Gastrocnemius medialis (tissue), 4 donors: ENCODE results near the gene INPP4B. TPM values are rescaled to one million over a fixed set of nuclear protein-coding genes. Genes with fewer than 3 reads are reported as not detected.

Experiments used
- ATAC-seq, 2 donors: fragments of 150-250 bp; one replicate each; pipeline ENCODE4 v1.9.1; 2016
- DNase-seq, 2 donors: peaks; one replicate each; pipeline ENCODE4 v3.0.0-alpha.2; 2019
- H3K27ac ChIP-seq, 4 donors: fragments of 200-600 bp; sonication (generic); 1 replicate in 1 of 4; 2 replicates in 3 of 4; pipeline ENCODE4 v1.5.1; 2016 to 2018; ENCODE audit warnings: mild to moderate bottlenecking in 2 of 4, moderate library complexity in 1 of 4
- H3K27me3 ChIP-seq, 3 donors: fragments of 200-600 bp; sonication (generic) in 2 of 3; 1 replicate in 1 of 3; 2 replicates in 2 of 3; pipeline versions ENCODE4 v1.5.1 to v1.6.0; 2016 to 2019; ENCODE audit warnings: mild to moderate bottlenecking in 1 of 3, moderate library complexity in 1 of 3
- H3K36me3 ChIP-seq, 2 donors: fragments of 200-600 bp; sonication (generic) in 1 of 2; one replicate each; pipeline ENCODE4 v1.5.1; 2017 to 2018
- H3K4me1 ChIP-seq, 2 donors: fragments of 200-600 bp; sonication (generic) in 1 of 2; one replicate each; pipeline ENCODE4 v1.5.1; 2016 to 2017; ENCODE audit warnings: mild to moderate bottlenecking in 2 of 2
- H3K4me3 ChIP-seq, 4 donors: fragments of 200-600 bp; sonication (generic) in 3 of 4; 1 replicate in 1 of 4; 2 replicates in 3 of 4; pipeline ENCODE4 v1.5.1; 2016 to 2019; ENCODE audit warnings: mild to moderate bottlenecking in 2 of 4
- H3K9me3 ChIP-seq, 3 donors: fragments of 200-600 bp; sonication (generic) in 2 of 3; 1 replicate in 1 of 3; 2 replicates in 2 of 3; pipeline ENCODE4 v1.5.1; 2016 to 2019
- POLR2A ChIP-seq, 2 donors: fragments of 450-650 bp; IDR thresholded peaks; one replicate each; pipeline ENCODE4 v1.6.1; 2017; ENCODE audit warnings: antibody characterized with exemption in 2 of 2, mild to moderate bottlenecking in 2 of 2, moderate library complexity in 2 of 2
- in situ Hi-C, 4 donors: fragments of 200-750 bp; cut with MboI; loops; one replicate each; pipeline versions ENCODE4 v1.15.0 to v1.8.0; 2017; ENCODE audit warnings: low sequenced_read_pairs in 4 of 4
- intact Hi-C: fragments of 100-400 bp; cut with DNase I; formaldehyde crosslinking; loops from one replicate; pipeline ENCODE4 v1.15.1; 2023; ENCODE audit warnings: low total_unique reads
- total RNA-seq, 4 donors: library from RNA; depleted of rRNA; stranded (reverse); fragments of >200 nt; gene quantifications; one replicate each; pipeline versions ENCODE4 v1.1.0 to v1.2.3, GENCODE V29; 2016
- TF ChIP-seq, protein P1 (sequence below), 5 experiments: fragments of 450-650 bp in 3 of 5; fragments of 200-600 bp in 2 of 5; sonication (generic) in 2 of 5; IDR thresholded peaks in 4 of 5; conservative IDR thresholded peaks in 1 of 5; 1 replicate in 4 of 5; 2 replicates in 1 of 5; pipeline ENCODE4 v1.5.1; 2016 to 2019; ENCODE audit warnings: antibody characterized with exemption in 5 of 5, mild to moderate bottlenecking in 3 of 5, moderate library complexity in 3 of 5

The INPP4B gene
- total RNA-seq, 4 donors from 2014 or later, result 7.5 to 23.6 (median 9.1) TPM

DNA sequence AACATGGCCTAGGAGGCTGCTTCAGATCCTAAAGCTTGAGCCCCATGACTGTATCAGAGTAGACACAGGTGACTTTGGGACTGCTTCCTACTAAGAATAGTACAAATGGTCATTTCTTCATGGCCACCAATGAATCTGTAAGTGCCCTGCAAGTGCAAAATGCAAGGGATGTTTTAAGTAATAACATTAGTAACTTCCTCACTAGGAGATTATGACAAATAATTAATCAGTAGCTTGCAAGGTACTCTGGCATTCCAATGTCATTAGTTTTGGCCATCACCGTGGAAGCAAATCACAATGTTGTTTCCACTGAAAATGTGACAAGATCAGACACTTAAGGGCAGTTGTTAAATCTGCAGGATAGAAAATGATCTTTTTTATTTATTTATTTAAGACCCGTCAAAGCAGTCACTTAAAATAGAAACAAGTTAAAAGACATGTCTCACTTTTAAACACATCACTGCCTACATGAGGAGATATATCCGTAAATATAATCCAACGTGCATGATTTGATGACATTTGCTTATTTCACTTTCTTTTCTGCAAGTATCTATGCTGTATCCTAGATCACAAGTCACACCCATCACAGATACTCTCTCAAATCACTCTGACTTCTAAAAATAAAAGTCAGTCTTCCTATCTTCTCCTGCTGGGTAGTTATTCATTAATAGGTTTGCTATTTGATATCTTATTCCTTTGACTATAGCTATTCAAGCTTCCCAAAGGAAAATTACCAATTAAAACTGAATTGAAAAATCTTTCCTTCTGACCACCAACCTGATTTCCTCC, 809.1 kb downstream of the INPP4B start:
- Histone ChIP-seq H3K27me3 (no peaks in the 10 kb centered on the region), H3K4me1 (no peaks in the 10 kb centered on the region), H3K36me3 (no peaks in the 10 kb centered on the region), H3K27ac (no peak overlapping the region), H3K4me3 (no peak overlapping the region), H3K9me3 (no peaks in the 10 kb centered on the region)
- TF ChIP-seq, protein P1, sequence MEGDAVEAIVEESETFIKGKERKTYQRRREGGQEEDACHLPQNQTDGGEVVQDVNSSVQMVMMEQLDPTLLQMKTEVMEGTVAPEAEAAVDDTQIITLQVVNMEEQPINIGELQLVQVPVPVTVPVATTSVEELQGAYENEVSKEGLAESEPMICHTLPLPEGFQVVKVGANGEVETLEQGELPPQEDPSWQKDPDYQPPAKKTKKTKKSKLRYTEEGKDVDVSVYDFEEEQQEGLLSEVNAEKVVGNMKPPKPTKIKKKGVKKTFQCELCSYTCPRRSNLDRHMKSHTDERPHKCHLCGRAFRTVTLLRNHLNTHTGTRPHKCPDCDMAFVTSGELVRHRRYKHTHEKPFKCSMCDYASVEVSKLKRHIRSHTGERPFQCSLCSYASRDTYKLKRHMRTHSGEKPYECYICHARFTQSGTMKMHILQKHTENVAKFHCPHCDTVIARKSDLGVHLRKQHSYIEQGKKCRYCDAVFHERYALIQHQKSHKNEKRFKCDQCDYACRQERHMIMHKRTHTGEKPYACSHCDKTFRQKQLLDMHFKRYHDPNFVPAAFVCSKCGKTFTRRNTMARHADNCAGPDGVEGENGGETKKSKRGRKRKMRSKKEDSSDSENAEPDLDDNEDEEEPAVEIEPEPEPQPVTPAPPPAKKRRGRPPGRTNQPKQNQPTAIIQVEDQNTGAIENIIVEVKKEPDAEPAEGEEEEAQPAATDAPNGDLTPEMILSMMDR (IDR thresholded peaks at IDR 0.05 in 4 of 5, conservative IDR thresholded peaks at IDR 0.05 in 1 of 5), result no peak
- no peak for TF ChIP-seq POLR2A (IDR thresholded peaks at IDR 0.05)
- intact Hi-C loops (no loop called here), in situ Hi-C loops (no loop called here)
- DNase-seq, result no peak
- no peak for ATAC-seq

DNA sequence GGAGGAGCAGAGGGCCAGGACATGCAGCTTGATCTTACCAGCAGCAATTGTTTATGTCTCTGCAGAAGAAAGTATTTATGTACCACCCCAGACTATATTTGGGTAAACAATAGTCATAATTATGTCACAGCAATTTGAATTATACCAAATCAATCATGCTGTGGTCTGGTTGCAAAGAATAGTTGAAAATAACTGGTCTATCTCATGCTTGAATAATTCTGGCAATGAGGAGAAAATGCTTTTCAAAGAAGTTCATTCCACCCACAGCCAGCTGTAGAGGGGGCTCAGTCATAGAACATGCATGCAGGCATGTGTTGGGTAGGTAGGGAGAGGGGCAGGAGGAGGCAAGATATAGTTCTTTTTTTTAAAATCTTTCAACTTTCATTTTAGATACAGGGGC, 810.5 kb downstream of the INPP4B start:
- H3K27ac ChIP-seq, result no peak overlapping the region
- H3K36me3 ChIP-seq, result no peaks in the 10 kb centered on the region
- intact Hi-C loops, result no loop called here
- H3K4me1 ChIP-seq, result no peaks in the 10 kb centered on the region
- H3K9me3 ChIP-seq, result no peaks in the 10 kb centered on the region
- no peaks in the 10 kb centered on the region for H3K27me3 ChIP-seq
- no peak overlapping the region for H3K4me3 ChIP-seq
- TF ChIP-seq, protein P1 (IDR thresholded peaks at IDR 0.05 in 4 of 5, conservative IDR thresholded peaks at IDR 0.05 in 1 of 5), result no peak
- TF ChIP-seq POLR2A (IDR thresholded peaks at IDR 0.05), result no peak
- ATAC-seq (no peak), DNase-seq (no peak)
- in situ Hi-C loops, result no loop called here

DNA sequence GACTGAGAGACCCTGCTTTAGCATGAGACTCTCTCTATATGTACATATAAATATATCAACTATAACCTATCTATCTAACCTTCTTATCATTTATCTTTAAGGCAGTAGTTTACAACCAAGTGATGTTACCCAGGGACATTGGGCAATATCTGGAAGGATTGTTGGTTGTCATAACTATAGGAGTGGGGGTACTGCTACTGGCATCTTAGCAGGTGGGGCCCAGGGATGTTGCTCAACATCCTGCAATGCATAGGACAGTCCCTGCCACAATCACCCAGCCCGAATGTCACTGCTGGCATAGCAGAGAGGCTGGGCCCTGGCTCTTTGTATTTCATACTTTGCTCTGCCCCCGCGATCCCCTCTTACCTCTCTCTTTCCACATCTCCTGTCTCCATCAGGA, 812.0 kb downstream of the INPP4B start:
- Histone ChIP-seq H3K9me3 (no peaks in the 10 kb centered on the region), H3K4me3 (no peak overlapping the region), H3K36me3 (no peaks in the 10 kb centered on the region), H3K27ac (no peak overlapping the region), H3K4me1 (peaks cover 0 to 4% of the 10 kb centered on the region in 2 donors), H3K27me3 (no peaks in the 10 kb centered on the region)
- no peak for TF ChIP-seq POLR2A (IDR thresholded peaks at IDR 0.05)
- TF ChIP-seq, protein P1 (IDR thresholded peaks at IDR 0.05 in 4 of 5, conservative IDR thresholded peaks at IDR 0.05 in 1 of 5), result no peak
- intact Hi-C loops (no loop called here), in situ Hi-C loops (no loop called here)
- no peak for ATAC-seq
- no peak for DNase-seq

DNA sequence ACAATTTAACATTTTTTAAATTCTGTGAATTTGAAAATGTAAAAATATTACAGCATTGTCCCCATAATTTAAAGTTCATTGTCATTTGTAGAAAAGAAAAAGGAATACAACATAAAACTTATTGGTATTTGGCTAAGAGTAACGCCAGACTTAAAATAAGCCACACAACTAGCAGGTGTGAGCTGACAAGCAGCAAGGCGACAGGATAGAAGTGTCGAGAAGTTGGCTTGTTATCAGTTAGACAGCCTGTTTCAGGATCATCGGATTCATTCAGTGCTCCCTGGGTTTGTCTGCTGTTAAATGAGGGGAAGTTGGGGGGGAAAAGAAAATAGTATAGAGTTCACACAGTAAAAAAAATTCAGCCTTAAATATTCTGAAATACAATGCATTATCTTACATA, 816.1 kb downstream of the INPP4B start:
- H3K27ac ChIP-seq, result no peak overlapping the region
- no peak for DNase-seq
- ATAC-seq, result no peak
- H3K4me3 ChIP-seq, result no peak overlapping the region
- in situ Hi-C loops, result no loop called here
- no peaks in the 10 kb centered on the region for H3K27me3 ChIP-seq
- intact Hi-C loops, result no loop called here
- TF ChIP-seq, protein P1 (IDR thresholded peaks at IDR 0.05 in 4 of 5, conservative IDR thresholded peaks at IDR 0.05 in 1 of 5), result no peak
- no peak for TF ChIP-seq POLR2A (IDR thresholded peaks at IDR 0.05)
- peaks cover 0 to 4% of the 10 kb centered on the region in 2 donors for H3K4me1 ChIP-seq
- no peaks in the 10 kb centered on the region for H3K9me3 ChIP-seq
- H3K36me3 ChIP-seq, result no peaks in the 10 kb centered on the region
